HFF-Myc (cell line): ENCODE results near the gene AGAP3.

Source experiments
- DNase-seq: peaks from one replicate; pipeline ENCODE4 v3.0.0-alpha.2; 2011; ENCODE audit warnings: low read depth; ENCODE audit errors: extremely low read depth
- H3K4me3 ChIP-seq: replicated peaks from 2 replicates; pipeline ENCODE4 v1.5.1; 2011; ENCODE audit warnings: low read depth, mild to moderate bottlenecking, control low read depth, low read length
- CTCF ChIP-seq: IDR thresholded peaks from 2 replicates; pipeline ENCODE4 v1.5.1; 2012; ENCODE audit warnings: mild to moderate bottlenecking, low read depth, low read length, control low read depth; ENCODE audit errors: missing control alignments

Gene AGAP3

GRCh38 chr7:151176401-151176800, 90.1 kb downstream of the AGAP3 start:
- no peak for DNase-seq
- TF ChIP-seq CTCF, result no peak
- H3K4me3 ChIP-seq, result no peak overlapping the region

- DNase-seq, result no peak
- H3K4me3 ChIP-seq, result no peak overlapping the region
- TF ChIP-seq CTCF, result no peak
Observed at GRCh38 chr7:151177310-151177709, 91.0 kb downstream of the AGAP3 start.

- TF ChIP-seq CTCF, result no peak
- DNase-seq, result no peak
- H3K4me3 ChIP-seq, result no peak overlapping the region
Observed at GRCh38 chr7:151178236-151178635, 92.0 kb downstream of the AGAP3 start.

- no peak for DNase-seq
- no peak overlapping the region for H3K4me3 ChIP-seq
- TF ChIP-seq CTCF, result no peak
Observed at GRCh38 chr7:151178831-151179230, 92.6 kb downstream of the AGAP3 start.

GRCh38 chr7:151179287-151179860, 93.1 kb downstream of the AGAP3 start:
- no peak for DNase-seq
- TF ChIP-seq CTCF, result no peak
- no peak overlapping the region for H3K4me3 ChIP-seq

GRCh38 chr7:151179946-151180345, 93.7 kb downstream of the AGAP3 start:
- no peak for TF ChIP-seq CTCF
- no peak for DNase-seq
- no peak overlapping the region for H3K4me3 ChIP-seq

- no peak overlapping the region for H3K4me3 ChIP-seq
- no peak for TF ChIP-seq CTCF
- DNase-seq, result no peak
Observed at GRCh38 chr7:151181011-151181431, 94.7 kb downstream of the AGAP3 start.
